HL-60 (cell line): ENCODE results near the gene RUBCN.

Source experiments
- CTCF ChIP-seq: IDR thresholded peaks from one replicate; pipeline ENCODE4 v1.5.1; 2011; ENCODE audit warnings: low read length, control low read depth, inconsistent platforms; ENCODE audit not compliant: insufficient read depth
- GABPA ChIP-seq: IDR thresholded peaks from 2 replicates; pipeline ENCODE4 v1.6.1; 2012; ENCODE audit warnings: low read depth
- POLR2AphosphoS5 ChIP-seq: IDR thresholded peaks from 2 replicates; pipeline ENCODE4 v1.6.1; 2012; ENCODE audit warnings: low read depth
- TF ChIP-seq, protein P1 (sequence below): IDR thresholded peaks from 2 replicates; pipeline ENCODE4 v1.6.1; 2012; ENCODE audit warnings: low read depth; ENCODE audit not compliant: insufficient replicate concordance

DNA sequence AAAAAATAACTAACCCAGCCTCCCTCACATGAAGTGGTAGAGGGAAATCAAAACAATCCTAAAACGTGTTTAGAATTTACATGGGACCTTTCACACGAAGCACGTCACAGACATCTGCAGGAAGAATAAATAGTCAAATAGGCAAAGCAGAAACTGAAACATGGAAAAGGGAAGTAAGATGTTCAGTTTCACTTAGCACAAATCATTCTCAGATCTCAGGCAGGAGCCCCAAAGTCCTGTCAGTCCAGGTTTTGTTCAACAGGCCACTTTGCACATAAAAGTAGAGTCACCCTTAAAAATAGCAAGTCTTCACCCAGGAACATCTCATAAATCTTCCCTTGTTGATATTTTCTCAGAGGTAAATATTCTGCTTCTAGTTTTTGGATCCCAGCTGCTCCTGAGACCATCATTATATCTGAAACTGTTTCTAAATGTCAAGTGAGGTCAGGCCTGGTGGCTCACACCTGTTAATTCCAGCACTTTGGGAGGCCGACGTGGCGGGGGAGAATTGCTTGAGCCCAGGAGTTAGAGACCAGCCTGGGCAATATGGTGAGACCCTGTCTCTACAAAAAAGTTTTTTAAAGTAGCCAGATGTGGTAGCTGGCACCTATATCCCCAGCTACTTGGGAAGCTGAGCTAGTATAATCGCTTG lies 1.9 kb downstream of the RUBCN start:
- TF ChIP-seq CTCF (no peak), POLR2AphosphoS5 (no peak), GABPA (no peak)
- TF ChIP-seq, protein P1, sequence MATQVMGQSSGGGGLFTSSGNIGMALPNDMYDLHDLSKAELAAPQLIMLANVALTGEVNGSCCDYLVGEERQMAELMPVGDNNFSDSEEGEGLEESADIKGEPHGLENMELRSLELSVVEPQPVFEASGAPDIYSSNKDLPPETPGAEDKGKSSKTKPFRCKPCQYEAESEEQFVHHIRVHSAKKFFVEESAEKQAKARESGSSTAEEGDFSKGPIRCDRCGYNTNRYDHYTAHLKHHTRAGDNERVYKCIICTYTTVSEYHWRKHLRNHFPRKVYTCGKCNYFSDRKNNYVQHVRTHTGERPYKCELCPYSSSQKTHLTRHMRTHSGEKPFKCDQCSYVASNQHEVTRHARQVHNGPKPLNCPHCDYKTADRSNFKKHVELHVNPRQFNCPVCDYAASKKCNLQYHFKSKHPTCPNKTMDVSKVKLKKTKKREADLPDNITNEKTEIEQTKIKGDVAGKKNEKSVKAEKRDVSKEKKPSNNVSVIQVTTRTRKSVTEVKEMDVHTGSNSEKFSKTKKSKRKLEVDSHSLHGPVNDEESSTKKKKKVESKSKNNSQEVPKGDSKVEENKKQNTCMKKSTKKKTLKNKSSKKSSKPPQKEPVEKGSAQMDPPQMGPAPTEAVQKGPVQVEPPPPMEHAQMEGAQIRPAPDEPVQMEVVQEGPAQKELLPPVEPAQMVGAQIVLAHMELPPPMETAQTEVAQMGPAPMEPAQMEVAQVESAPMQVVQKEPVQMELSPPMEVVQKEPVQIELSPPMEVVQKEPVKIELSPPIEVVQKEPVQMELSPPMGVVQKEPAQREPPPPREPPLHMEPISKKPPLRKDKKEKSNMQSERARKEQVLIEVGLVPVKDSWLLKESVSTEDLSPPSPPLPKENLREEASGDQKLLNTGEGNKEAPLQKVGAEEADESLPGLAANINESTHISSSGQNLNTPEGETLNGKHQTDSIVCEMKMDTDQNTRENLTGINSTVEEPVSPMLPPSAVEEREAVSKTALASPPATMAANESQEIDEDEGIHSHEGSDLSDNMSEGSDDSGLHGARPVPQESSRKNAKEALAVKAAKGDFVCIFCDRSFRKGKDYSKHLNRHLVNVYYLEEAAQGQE, result no peak
